Stimulated activated CD8-positive, alpha-beta memory T cell treated with anti-CD3 and anti-CD28 coated beads, Interleukin-7, amount 100 ng/mL, for 48 hours (primary cell): ENCODE measurements around the gene IL1RL2.

Source experiments
- DNase-seq, 2 donors: peaks; one replicate each; pipeline ENCODE4 v3.0.0-alpha.2; 2020; ENCODE audit warnings: low read depth in 1 of 2; ENCODE audit errors: extremely low read depth in 1 of 2

The IL1RL2 gene

DNA sequence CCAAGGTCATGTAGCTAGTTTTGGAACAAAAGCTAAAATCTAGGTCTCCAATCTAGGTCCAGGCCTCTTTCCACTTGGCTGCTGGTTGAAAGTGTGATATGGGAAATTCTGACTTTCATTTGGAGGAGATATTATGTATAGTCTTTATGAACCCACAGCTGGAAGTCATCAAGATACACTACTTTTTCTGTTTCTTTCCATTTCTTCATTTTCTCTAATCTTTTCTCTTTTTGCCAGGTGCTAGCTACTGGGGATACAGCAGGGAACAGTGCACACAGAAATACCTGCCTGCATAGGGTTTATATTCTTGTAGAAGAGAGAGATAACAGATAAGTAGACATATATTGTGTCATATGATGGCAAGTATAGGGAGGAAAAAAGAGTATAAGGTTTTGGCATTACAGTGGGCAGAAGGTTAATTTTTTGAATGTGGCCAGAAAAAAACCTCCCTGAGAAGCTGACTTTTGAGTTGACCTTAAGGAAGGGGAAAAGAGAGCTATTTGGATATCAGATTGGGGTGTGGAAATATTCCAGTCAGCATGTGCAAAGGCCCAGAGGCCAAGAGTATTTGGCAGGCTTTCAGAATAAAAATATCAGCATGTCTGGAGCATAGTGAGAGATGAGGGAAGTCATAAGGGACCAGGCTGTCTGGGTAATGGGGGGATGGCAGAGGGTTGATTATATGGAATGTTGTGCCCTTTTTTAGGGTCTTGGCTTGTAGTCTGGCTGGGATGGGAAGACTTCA is 28.6 kb upstream of the IL1RL2 start:
- DNase-seq = no peak

DNA sequence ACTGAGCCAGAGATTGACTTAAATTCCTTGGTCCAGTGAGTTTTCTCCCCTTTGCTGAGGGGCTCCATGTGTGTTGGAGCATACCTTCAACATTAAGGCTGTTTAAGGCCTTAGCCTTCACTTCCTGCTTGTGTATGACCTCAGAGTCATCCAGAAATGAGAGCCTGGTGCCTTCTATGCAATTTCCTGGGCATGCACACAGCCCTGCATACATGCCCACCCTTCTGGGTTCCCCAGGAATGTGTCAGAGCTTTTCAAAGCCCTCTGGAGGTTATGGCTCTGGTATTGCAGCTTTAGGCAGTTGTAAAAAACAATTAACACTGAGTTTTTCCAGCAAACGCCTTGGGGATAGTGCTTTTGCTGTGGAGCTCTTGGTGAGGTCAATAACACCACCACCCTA is 27.5 kb upstream of the IL1RL2 start:
- no peak for DNase-seq

DNA sequence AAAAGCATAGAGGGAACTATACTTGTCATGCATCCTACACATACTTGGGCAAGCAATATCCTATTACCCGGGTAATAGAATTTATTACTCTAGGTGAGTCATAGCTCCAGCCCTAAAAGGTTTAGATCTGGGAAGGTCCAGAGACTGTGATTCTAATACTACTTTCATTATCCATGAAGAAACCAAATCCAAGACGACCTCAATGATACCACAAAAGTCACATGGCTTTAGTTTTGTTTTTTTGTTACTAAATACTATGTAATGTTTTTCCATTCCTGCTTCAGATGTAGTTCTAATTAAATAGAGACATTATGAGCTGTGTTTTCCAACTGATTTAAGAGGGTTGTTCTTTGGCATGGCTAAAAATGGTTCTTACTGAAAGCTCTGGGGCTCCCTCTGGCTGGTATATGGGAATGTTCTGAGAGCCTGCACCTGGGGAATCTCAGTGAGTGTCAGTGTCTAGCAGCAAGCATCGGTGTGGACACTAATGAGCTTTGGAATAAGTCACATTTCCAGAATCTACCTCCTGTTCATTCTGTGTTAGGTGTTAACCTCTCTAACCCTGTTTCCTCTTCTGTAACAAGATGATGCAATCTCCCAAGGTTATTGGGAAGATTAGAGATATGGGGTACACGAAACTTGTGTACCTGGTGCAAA is 20.5 kb upstream of the IL1RL2 start:
- DNase-seq = no peak

DNA sequence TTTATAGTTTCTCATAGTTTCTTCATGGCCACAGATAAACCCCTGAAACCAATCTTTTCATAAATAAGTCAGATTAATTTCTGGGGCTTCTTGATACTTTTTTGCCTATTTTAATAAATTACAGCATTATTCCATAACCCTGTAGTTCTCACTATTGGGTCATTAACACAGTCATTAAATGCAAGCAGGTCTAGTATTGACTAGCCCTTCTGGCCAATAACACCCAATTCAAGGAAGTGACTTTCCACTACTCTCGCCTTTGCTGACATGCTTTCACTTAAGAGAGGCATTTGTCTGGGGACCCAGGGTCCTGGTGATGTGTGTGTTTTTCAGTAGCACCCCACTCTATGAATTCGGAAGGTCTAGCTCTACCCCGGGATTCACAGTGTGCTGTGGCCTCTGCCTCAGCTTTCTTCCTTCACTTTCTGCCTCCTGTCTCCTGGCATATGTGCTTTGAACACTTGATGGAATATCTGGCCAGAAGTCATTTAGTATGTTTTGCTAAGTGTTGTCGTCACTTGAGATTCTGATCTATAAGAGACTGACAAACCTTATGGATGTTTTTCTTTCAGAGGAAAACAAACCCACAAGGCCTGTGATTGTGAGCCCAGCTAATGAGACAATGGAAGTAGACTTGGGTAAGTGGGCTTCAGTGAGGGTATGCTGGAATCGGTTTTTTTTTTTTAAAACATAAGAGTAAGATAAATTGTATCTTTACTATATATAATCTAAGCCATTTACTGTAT is 18.6 kb upstream of the IL1RL2 start:
- no peak for DNase-seq

DNA sequence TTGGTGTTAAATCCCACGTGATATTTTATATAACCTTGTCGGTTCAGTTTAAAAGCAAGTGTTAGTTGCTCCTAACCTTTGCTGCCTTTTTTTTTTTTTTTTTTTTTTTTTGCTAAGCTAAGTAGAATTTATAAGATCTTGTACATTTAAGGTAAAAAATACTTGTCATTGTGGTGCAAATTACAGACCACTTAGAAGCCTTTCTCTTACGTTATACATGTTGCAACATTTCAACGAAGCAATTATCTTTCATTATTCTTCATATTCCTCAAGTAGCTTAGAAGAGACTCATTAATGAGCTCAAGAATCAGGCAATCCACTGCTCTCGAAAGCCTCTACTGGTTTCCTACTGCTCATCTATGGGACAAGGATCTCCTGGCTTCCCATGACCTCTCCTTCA is 14.9 kb upstream of the IL1RL2 start:
- DNase-seq = no peak

DNA sequence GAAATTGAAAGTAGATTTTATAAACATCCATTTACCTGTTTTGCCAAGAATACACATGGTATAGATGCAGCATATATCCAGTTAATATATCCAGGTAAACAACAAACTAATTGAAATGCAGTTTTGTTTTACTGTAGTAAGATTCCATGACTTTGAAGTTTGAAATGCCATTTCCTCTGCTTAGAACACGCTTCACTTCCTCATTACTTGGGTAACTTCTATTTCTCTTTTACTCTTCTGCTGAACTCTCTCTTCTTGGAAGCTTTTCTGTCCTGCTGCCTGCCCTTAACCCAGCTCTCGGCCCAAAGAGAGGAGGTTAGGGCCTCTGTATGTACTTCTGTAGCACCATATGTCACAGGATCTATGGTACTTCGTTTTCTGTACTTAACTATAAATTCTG is 14.1 kb upstream of the IL1RL2 start:
- no peak for DNase-seq

DNA sequence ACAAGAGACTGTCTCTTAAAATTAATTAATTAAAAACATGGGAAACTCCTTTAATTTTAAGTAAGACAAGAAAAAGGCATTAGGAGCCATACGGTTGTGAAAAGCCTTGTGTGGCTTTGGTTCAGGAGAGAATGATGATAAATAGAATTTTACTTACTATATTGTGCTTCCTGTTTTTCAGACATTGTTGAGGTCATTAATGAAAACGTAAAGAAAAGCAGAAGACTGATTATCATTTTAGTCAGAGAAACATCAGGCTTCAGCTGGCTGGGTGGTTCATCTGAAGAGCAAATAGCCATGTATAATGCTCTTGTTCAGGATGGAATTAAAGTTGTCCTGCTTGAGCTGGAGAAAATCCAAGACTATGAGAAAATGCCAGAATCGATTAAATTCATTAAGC is 10.7 kb upstream of the IL1RL2 start:
- no peak for DNase-seq

DNA sequence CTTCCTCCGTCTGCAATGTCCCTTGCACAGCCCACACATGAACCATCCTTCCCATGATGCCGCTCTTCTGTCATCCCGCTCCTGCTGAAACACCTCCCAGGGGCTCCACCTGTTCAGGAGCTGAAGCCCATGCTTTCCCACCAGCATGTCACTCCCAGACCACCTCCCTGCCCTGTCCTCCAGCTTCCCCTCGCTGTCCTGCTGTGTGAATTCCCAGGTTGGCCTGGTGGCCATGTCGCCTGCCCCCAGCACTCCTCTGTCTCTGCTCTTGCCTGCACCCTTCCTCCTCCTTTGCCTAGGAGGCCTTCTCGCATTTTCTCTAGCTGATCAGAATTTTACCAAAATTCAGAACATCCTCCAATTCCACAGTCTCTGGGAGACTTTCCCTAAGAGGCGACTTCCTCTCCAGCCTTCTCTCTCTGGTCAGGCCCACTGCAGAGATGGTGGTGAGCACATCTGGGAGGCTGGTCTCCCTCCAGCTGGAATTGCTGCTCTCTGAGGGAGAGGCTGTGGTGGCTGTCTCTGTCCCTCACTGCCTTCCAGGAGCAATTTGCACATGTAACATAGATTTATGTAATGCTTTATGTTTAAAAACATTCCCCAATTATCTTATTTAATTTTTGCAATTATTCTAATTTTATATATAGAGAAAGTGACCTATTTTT is 8.9 kb upstream of the IL1RL2 start:
- DNase-seq = no peak

DNA sequence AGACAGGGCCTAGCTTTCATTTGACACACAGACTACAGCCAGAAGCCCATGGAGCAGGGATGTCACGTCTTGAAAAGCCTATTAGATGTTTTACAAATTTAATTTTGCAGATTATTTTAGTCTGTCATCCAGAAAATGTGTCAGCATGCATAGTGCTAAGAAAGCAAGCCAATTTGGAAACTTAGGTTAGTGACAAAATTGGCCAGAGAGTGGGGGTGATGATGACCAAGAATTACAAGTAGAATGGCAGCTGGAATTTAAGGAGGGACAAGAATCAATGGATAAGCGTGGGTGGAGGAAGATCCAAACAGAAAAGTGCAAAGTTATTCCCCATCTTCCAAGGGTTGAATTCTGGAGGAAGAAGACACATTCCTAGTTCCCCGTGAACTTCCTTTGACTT is 7.8 kb upstream of the IL1RL2 start:
- no peak for DNase-seq

DNA sequence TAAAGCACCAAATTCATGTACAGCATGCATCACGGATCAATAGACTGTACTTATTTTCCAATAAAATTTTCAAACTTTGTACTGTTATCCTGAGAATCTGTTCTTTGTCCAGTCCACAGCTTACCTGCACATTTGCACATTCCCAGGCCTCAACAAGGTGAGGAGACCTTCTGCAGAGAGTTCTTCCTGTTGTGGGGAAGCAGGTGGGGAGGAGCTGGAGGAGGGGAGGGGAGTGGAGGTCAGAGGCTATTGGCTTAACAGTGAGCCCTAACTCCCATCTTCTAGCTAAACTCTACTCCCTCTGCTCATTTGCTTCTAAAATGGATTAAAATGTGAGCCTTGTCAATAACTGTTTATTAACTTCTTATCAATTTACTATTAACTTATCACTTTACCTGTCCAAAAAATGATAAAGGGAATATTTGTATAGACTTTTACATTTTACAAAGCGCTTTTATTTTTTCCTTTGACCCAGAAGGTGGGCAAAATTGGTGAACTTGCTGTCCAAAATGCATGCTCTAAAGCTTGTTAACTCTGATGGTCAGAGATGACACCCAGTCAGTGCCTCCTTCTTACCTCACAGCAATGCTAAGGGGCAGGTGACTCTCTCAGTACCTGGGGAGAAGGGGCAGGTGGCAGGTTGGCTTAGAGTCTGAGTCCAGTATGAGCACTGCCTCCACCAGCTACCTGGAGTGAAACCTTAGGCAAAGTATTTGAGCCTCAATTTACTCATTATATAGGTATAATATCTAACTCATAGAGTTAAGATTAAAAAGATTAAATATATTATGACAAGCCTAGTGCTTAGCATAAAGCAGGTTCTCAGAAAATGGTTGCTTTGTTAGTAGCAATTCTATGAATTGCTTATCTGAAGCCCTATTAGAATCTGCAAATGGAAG is 6.8 kb upstream of the IL1RL2 start:
- DNase-seq = no peak

DNA sequence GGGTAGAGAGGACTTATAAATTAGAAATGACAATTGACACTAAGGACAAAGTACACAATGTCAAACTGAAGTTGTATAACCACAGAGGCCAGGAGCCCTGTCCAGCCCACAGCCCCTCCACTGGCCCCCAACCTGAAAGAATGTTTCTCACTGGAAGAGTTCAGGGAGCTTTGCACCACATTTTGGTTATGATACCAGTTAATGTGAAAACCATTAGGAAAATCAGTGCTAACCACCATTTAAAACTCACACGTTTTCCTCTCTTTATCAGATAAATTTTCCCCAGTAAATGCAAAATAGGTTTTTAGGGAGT is 6.2 kb upstream of the IL1RL2 start:
- DNase-seq = no peak

DNA sequence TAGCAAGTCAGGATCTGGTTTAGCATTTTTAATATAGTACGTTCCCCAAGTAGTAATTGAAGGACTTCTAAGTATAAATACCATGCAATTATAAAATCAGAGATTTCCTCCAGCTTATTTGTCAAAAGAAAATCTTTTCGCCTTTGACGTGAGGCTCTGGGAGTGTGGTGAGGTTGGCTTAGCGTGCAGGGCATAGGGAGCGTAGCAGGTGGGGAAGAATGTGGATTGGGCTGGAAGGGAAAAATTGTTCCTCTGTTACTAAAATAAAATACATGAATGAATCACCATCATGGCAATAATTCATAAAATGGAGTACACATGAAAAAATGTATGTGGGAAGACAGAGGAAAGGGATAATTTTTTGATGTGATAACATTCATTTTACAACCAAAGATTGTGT is 5.4 kb upstream of the IL1RL2 start:
- no peak for DNase-seq

DNA sequence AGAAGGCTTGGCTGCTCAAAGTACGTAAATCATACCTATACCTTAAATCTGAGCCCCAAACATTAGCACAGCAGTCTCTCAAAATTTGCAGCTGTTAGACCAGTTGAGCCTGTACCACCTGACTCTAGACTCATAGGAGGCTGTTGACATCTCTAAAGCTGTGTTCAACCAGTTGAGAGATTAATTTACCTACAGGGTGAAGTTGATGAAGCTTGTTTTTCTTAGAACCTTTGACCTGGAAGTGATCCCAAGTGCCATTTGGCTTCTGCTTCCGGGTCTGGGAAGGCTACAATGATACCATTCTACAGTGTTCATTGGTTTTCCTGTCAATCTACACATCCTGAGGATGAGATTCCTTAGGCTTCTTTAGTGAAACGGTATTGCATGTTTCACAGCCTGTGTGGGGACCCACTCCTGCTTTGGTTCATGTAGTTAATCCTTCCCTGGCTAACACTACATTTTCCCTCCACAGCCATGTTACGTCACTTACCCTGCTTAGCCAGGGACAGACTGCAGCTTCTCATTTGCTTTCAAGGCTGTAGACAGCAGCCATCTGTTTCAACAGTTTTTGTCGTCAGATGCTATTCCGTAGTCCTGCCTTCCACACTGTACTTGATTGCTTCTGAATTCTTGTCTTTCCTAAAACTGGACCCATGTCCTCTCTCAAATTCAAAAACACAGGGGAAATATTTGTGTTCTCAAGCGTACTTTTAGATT is 4.7 kb upstream of the IL1RL2 start:
- no peak for DNase-seq

DNA sequence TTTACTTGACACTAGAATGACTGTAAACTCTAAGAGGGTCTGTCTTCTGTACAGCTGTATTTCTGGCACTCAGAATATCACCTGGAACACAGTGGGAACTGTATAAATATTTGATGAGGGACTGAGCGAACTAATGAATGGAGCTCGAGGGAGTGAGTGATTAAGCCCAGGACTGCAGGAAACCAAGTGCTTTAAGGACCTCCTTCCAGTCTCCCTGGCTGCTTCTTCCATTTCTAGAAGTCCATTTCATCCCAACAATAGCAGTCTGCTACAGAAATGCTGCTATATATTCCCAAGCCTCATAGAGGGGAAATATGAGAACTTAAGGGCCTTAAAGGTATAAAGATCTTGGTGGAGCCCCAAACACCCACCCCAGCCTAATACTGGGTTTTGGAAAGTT is 2.8 kb upstream of the IL1RL2 start:
- DNase-seq = no peak

DNA sequence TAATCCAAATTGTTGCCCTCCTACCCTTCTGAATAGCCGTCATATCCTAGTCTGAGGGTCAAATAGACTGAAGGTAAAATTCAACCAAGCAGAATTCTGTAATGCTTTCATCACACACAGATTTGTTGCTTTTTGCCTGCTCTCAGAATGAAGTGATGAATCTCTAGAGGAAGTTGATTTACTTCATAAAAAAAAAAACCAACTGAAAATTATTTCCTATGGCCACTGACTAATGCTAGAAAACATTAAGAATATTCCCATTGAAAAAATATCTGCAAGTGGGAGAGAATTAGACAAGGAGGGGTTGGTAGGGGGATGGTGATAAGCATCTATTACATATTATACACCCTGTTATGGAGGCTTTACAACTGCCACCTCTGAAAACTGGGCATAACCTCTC is 2.3 kb upstream of the IL1RL2 start:
- no peak for DNase-seq

DNA sequence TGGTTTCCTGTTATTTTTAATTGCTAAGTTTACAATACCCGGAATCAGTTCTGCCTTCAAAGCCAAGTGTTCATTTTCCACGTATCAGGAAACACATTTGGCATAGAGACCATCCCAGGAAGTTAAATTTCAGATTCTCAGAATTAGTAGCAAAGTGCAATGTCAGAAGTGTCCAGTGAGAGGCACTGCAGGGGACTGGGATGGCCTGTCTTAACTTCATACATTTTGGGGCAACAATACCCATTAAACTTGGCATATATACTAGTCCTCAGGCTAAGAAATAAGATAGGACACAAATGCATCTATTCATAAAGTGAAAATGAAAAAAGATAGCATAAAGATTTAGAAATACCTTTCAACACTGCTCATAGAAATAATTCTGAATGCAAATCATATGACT is 1.5 kb upstream of the IL1RL2 start:
- DNase-seq = no peak

DNA sequence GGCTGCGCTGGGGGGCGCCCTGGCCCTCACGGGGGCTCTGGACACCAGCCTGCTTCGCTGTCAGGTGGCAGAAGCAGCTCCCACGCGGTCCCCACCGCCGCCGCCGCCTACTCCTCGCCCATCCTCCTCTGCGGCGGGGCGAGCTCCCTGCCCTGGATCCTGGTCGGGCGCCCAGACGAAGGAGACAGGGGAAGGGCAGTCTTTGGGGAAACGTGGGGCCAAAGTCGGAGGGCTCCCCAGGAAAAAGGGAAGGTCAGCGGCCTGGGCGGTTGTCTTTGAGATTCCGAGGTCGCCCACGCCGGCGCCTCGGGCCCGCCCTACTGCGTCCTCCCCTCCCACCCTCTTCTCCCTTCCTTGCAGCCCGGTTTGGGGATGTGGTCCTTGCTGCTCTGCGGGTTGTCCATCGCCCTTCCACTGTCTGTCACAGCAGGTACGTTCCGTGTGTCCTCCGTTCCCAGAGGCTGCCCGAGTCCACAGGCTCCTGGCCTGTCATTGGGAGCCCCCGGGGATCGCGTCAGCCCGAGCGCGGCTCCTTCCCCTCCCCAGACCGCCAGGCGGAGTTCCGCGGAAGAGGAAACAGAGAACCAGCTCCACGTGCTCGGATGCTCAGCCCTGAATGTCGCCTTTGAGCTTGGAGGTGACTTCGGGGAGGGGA is 800 bp downstream of the IL1RL2 start:
- DNase-seq = peak in 1 of 2 donors; percentile 34

DNA sequence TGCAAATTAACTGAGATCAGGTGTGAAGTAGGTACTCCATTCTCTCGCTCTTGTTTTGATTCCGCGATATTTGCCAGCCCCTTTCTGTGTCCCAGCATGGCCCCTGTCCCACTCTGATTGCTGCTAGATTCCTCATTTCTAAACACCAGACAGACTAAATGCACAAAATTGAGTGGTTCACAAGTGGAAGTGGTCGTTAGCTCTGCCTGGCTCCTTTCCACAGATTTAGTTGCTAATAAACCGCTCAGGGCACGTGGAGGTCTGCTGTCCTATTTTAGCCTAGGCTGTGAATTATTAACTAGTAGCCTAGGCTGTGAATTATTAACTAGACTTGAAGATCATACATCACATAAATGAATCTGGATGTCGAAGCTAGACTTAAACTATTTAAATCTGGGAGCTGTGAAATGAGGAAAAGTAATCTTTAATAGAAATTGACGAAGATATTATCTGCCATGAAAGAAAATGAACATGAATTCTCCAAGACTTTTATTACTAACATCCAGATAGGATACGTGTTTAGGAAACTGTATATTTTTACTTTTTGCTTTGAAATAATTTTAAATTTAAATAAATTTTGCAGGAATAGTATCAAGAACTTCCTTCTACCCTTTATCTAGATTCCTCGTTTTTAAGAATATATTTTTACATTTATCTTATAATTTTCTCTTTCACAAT is 3.7 kb downstream of the IL1RL2 start:
- no peak for DNase-seq

DNA sequence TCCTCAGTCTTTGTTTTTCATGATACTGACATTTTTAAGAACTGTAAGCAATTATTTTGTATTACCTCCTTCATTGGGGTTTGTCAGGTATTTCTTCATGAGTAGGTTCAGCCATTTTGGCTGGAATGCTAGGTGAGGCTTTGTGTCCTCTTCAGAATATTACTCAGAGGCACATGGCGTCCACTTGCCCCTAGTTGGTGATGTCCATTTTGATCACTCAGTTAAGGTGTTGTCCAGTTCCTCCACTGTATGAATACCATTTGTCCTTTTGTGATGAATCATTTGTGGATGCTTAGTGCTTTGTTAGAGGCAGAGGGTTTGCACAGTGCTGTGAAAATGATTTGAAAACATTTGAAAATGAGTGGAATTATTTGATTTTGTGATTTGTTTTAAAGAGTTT is 4.7 kb downstream of the IL1RL2 start:
- DNase-seq = no peak
